CD8-positive, alpha-beta memory T cell (primary cell): ENCODE measurements around the gene KCNT1. TPM values are rescaled to one million over a fixed set of nuclear protein-coding genes. Genes with fewer than 3 reads are reported as not detected.

Source experiments
- CTCF ChIA-PET: fragments of 350-600 bp; sonication (Branson Sonifier 250); formaldehyde crosslinking; loops from one replicate; lab custom pipeline; 2021; ENCODE audit warnings: antibody characterized with exemption; lab: Charles Lee
- POLR2A ChIA-PET: fragments of 350-600 bp; sonication (Branson Sonifier 250); formaldehyde crosslinking; loops from one replicate; lab custom pipeline; 2021; ENCODE audit warnings: antibody characterized with exemption; lab: Charles Lee
- DNase-seq, 5 donors: peaks; one replicate each; pipeline versions ENCODE4 v3.0.0 to v3.0.0-alpha.2; 2020 to 2022; ENCODE audit warnings: mixed read lengths in 1 of 5
- H3K27ac ChIP-seq: one replicate; pipeline ENCODE4 v1.7.0; 2013; ENCODE audit warnings: low read depth, mild to moderate bottlenecking, low read length, moderate library complexity
- H3K27me3 ChIP-seq: 2 replicates; pipeline ENCODE4 v1.7.0; 2013; ENCODE audit warnings: low read length, mild to moderate bottlenecking; ENCODE audit not compliant: insufficient read depth, poor library complexity, severe bottlenecking
- H3K36me3 ChIP-seq: 2 replicates; pipeline ENCODE4 v1.7.0; 2013; ENCODE audit warnings: mild to moderate bottlenecking, low read length, moderate library complexity; ENCODE audit not compliant: insufficient read depth
- H3K4me1 ChIP-seq: 2 replicates; pipeline ENCODE4 v1.7.0; 2013; ENCODE audit warnings: mild to moderate bottlenecking, low read length, moderate library complexity; ENCODE audit not compliant: insufficient read depth
- H3K4me3 ChIP-seq: 2 replicates; pipeline ENCODE4 v1.7.0; 2013; ENCODE audit warnings: mild to moderate bottlenecking, low read length
- H3K9me3 ChIP-seq: 2 replicates; pipeline ENCODE4 v1.7.0; 2013; ENCODE audit warnings: mild to moderate bottlenecking, low read length
- H3K27ac Mint-ChIP-seq, 8 donors: one replicate each; pipeline ENCODE4 v1.8.0; 2020 to 2021; ENCODE audit warnings: mixed read lengths in 8 of 8, mild to moderate bottlenecking in 6 of 8, inconsistent platforms in 3 of 8, moderate library complexity in 3 of 8
- H3K27me3 Mint-ChIP-seq, 2 donors: one replicate each; pipeline ENCODE4 v1.8.0; 2020 to 2021; ENCODE audit warnings: mixed read lengths in 2 of 2, mild to moderate bottlenecking in 1 of 2, moderate library complexity in 1 of 2
- H3K36me3 Mint-ChIP-seq, 3 donors: one replicate each; pipeline ENCODE4 v1.8.0; 2020 to 2021; ENCODE audit warnings: mixed read lengths in 3 of 3, inconsistent platforms in 1 of 3, mild to moderate bottlenecking in 1 of 3
- H3K4me1 Mint-ChIP-seq, 3 donors: one replicate each; pipeline ENCODE4 v1.8.0; 2020 to 2021; ENCODE audit warnings: mixed read lengths in 3 of 3, inconsistent platforms in 1 of 3, mild to moderate bottlenecking in 1 of 3
- H3K4me3 Mint-ChIP-seq, 7 donors: one replicate each; pipeline ENCODE4 v1.8.0; 2020 to 2021; ENCODE audit warnings: mixed read lengths in 7 of 7, mild to moderate bottlenecking in 6 of 7, moderate library complexity in 4 of 7, inconsistent platforms in 2 of 7
- H3K9me3 Mint-ChIP-seq, 5 donors: one replicate each; pipeline ENCODE4 v1.8.0; 2020 to 2022; ENCODE audit warnings: mixed read lengths in 5 of 5, mild to moderate bottlenecking in 3 of 5, moderate library complexity in 2 of 5, inconsistent platforms in 1 of 5
- polyA plus RNA-seq: library from polyadenylated mRNA; unstranded; fragments of 300-500 nt; fragmentation: Illumina TruSeq; gene quantifications from one replicate; pipeline ENCODE4 v1.2.3, GENCODE V29; 2021
- total RNA-seq, 2 experiments: library from RNA; stranded (reverse); gene quantifications; one replicate each; pipeline ENCODE4 v1.2.3, GENCODE V29; 2021

Gene KCNT1
- not detected for total RNA-seq
- 0.16 TPM for polyA plus RNA-seq

DNA sequence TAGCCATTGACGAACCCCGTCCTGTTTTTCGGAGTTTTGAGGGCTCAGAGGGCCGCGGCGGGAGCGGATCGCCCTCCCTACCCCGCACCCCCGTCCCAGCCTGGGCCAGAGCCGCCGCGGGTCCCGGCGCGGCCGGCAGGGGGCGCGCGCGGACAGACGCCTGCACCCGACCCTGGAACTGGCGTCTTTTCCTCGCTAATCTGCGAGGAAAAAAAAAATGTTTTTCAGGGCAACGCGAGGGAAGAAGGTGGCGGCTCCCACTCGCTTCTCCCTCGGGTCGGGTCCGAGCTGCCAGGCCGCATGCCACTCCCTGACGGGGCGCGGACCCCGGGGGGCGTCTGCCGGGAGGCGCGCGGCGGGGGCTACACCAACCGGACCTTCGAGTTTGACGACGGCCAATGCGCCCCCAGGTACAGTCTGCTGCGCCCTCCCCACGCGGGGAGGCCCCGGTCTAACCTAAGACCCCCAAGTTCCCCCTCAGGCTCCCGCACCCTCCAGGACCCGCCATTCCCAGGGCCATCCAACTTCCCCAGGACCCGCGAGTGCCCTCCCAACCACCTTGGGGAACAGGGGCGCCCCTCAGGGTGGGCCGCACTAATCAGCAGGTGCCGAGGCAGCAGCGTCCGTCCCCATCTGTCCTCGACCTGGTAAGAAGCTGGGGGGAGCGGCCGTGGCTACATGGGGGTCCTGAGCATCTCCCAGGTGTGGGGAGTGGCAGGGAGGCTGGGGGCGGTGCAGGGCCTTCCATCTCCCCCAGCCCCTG, at the start of gene KCNT1:
TSS of gene KCNT1 (plus strand) at position 227 of the 763 bp plus-strand sequence. CDS start at position 301, 74 bp downstream.
- Histone ChIP-seq H3K4me3 (no peak within 1 kb of the TSS), H3K27me3 (peaks cover 10% of the 10 kb centered on the region), H3K27ac (no peak within 1 kb of the TSS), H3K9me3 (no peaks in the 10 kb centered on the region), H3K4me1 (no peaks in the 10 kb centered on the region), H3K36me3 (no peaks in the 10 kb centered on the region)
- Mint-ChIP-seq H3K27me3 (peaks cover 8 to 10% of the 10 kb centered on the region in 2 donors), H3K9me3 (no peaks in the 10 kb centered on the region), H3K36me3 (no peaks in the 10 kb centered on the region), H3K4me1 (no peaks in the 10 kb centered on the region), H3K27ac (no peak within 1 kb of the TSS), H3K4me3 (peak within 1 kb of the TSS in 1 of 7 donors; percentile 51)
- DNase-seq = peak in 3 of 5 donors; percentile 37 to 51 (median 50)
- CTCF ChIA-PET = no interaction called here
- POLR2A ChIA-PET = no interaction called here

DNA sequence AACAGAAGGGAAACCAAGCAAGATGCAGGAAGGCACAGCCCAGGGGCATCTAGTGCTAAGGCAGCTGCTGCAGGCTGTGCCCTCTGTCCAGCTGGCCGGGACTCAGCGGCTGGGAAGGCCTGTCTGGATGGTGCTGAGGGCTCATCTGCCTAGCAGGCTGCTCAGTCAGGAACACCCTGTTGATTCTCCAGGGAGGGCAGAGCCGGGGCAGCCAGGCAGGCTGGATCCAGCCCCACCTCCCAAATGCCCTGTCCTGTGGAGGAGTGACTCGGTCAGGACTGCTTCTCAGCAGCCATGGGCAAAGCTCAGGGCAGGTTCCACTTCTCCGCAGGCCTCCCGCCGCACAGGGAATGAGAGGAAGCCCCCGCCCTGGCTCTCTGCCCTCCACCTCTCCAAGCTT, 46.7 kb upstream of the KCNT1 start:
- Histone ChIP-seq H3K36me3 (no peaks in the 10 kb centered on the region), H3K27ac (no peak overlapping the region), H3K4me1 (no peaks in the 10 kb centered on the region), H3K27me3 (no peaks in the 10 kb centered on the region), H3K4me3 (no peak overlapping the region), H3K9me3 (no peaks in the 10 kb centered on the region)
- Mint-ChIP-seq H3K27ac (no peak overlapping the region), H3K27me3 (peaks cover 9 to 27% of the 10 kb centered on the region in 2 donors), H3K36me3 (no peaks in the 10 kb centered on the region), H3K4me3 (no peak overlapping the region), H3K4me1 (no peaks in the 10 kb centered on the region), H3K9me3 (peaks cover 0 to 4% (median 0%) of the 10 kb centered on the region in 5 donors)
- no peak for DNase-seq
- CTCF ChIA-PET = no interaction called here
- POLR2A ChIA-PET = no interaction called here

DNA sequence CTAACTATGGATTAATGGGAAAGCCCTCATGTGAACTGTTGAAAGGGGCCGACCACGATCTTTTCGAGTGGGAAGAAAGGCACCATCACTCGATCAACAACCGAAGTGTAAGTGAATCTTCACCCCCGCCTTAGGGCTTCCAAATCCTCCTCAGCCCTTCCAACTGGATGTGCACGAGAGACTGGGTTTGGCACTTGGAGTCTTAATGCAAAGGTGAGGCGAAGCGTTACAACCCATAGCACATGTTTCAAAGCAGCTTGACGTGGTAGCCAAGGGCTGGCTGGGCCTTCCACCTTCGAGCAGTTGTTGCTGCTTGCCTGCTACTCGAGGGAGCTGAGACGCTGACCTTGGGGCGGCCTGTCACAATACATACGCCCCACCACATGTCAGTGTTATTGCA, 44.6 kb upstream of the KCNT1 start:
- Histone ChIP-seq H3K4me1 (no peaks in the 10 kb centered on the region), H3K36me3 (no peaks in the 10 kb centered on the region), H3K27ac (no peak overlapping the region), H3K4me3 (no peak overlapping the region), H3K27me3 (no peaks in the 10 kb centered on the region), H3K9me3 (no peaks in the 10 kb centered on the region)
- H3K4me1 Mint-ChIP-seq = no peaks in the 10 kb centered on the region
- ChIA-PET CTCF (no interaction called here), POLR2A (no interaction called here)
- peaks cover 9 to 24% of the 10 kb centered on the region in 2 donors for H3K27me3 Mint-ChIP-seq
- DNase-seq = no peak
- H3K9me3 Mint-ChIP-seq = no peaks in the 10 kb centered on the region
- no peaks in the 10 kb centered on the region for H3K36me3 Mint-ChIP-seq
- H3K4me3 Mint-ChIP-seq = no peak overlapping the region
- H3K27ac Mint-ChIP-seq = no peak overlapping the region

DNA sequence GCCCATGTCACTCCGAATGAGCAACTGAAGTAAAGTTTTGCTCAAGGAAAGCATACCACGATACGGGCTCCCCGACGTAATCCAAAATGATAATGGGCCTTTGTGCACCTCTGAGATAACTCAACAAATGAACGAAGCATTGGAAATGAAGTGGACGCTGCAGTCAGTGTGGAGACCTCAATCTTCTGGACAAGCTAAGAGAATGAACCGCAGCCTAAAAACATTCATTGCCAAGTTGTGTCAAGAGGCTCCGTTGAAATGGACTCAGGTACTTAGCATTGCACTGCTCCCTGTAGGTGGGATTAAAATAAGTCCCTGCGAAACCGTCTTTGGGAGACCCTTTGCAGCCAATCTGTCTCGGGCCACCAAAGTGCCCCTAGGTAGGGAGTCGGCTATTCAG, 42.7 kb upstream of the KCNT1 start:
- Histone ChIP-seq H3K27ac (no peak overlapping the region), H3K36me3 (no peaks in the 10 kb centered on the region), H3K4me3 (no peak overlapping the region), H3K9me3 (no peaks in the 10 kb centered on the region), H3K27me3 (no peaks in the 10 kb centered on the region), H3K4me1 (no peaks in the 10 kb centered on the region)
- Mint-ChIP-seq H3K4me3 (no peak overlapping the region), H3K9me3 (no peaks in the 10 kb centered on the region), H3K36me3 (no peaks in the 10 kb centered on the region), H3K27ac (no peak overlapping the region), H3K27me3 (peaks cover 7 to 21% of the 10 kb centered on the region in 2 donors), H3K4me1 (no peaks in the 10 kb centered on the region)
- POLR2A ChIA-PET = no interaction called here
- CTCF ChIA-PET = no interaction called here
- no peak for DNase-seq

DNA sequence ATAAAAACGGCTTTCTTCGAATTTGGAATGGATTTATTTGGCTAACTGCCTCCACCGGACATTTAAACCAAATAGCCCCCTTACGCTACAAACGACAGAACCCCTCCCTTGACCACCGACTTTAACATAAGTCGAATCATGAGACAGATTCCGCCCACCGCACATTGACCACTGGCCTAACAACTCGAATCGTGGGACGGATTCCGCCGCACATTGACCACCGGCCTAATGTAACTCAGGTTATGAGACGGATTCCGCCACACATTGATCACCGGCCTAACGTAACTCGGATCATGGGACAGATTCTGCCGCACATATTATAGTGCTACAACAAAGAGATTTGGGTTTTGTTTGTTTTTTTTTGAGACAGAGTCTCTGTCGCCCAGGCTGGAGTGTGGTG, 41.6 kb upstream of the KCNT1 start:
- Mint-ChIP-seq H3K27me3 (peaks cover 2 to 12% of the 10 kb centered on the region in 2 donors), H3K27ac (peak overlapping the region in 1 of 8 donors; percentile 18), H3K36me3 (no peaks in the 10 kb centered on the region), H3K4me1 (no peaks in the 10 kb centered on the region), H3K4me3 (no peak overlapping the region), H3K9me3 (no peaks in the 10 kb centered on the region)
- CTCF ChIA-PET = no interaction called here
- no peak overlapping the region for H3K4me3 ChIP-seq
- no peaks in the 10 kb centered on the region for H3K27me3 ChIP-seq
- no peaks in the 10 kb centered on the region for H3K36me3 ChIP-seq
- DNase-seq = no peak
- no peaks in the 10 kb centered on the region for H3K9me3 ChIP-seq
- no peaks in the 10 kb centered on the region for H3K4me1 ChIP-seq
- POLR2A ChIA-PET = no interaction called here
- H3K27ac ChIP-seq = no peak overlapping the region

DNA sequence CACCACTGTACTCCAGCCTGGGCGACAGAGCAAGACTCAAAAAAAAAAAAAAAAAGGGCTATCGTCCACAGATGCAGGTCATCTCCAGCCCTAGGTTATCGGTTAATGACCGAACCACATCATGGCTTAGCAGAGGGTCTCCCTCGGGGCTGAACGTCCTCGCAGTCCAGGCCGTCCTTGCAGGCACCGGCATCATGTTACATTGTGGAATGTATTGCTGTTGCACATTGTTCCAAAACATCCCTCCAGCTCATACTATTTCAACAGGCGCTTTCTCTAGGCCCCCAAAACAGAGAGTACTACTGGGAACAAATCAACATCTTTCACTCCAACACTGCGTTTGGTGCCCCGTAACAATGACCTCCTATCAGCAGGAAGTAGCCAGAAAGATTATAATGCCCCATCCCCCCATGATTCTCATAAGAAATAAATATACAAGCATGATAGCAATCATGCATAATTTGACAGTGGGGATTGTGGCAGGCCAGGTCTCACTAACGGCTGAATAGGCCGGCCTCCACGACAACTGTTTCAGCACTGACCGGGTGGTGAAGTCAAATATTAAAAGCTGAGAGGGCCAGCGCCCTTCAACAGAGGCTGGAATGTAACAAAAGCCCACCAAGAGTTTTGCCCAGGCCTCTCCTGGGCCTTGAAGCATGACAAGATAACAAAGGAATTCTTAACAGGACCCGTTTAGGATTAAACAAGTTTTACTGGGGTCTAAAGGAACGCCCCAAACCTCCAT, 40.0 kb upstream of the KCNT1 start:
- Mint-ChIP-seq H3K36me3 (no peaks in the 10 kb centered on the region), H3K4me1 (no peaks in the 10 kb centered on the region), H3K27ac (no peak overlapping the region), H3K4me3 (no peak overlapping the region), H3K9me3 (no peaks in the 10 kb centered on the region), H3K27me3 (peaks cover 6 to 7% of the 10 kb centered on the region in 2 donors)
- no peaks in the 10 kb centered on the region for H3K4me1 ChIP-seq
- H3K27me3 ChIP-seq = no peaks in the 10 kb centered on the region
- H3K36me3 ChIP-seq = no peaks in the 10 kb centered on the region
- ChIA-PET CTCF (no interaction called here), POLR2A (no interaction called here)
- no peak overlapping the region for H3K4me3 ChIP-seq
- no peaks in the 10 kb centered on the region for H3K9me3 ChIP-seq
- no peak overlapping the region for H3K27ac ChIP-seq
- DNase-seq = no peak

DNA sequence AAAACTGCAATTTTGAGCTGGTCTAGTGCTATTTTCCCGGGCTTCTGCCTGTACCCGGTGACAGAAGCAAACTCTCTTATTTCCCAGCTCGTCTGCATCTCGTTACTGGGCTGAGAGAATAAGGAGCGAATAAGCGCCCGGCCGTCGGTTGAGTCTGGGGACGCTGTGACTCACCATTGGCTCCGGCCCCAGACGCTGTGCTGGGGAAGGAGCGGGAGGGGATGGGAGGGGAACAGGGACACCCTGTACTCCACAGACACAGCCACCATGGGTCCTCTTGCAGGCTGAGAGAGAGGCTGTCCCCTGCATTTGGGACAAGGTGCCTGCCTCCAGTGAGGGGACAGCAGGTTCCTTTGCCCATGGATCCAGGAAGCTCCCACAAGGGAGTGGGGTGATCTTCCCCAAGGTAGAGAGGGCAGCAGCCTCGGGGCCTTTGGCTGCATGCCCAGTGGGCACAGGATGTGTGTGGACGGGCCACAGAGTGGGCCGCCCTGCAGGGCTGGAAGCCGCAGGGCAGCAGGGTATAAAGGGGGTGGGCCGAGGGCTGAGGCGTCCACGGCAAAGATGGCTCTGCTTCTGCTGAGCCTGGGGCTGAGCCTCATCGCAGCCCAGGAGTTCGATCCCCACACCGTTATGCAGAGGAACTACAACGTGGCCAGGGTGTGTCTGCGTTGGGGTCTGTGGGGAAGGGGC, 39.1 kb upstream of the KCNT1 start, which contains the start of gene LCN9:
TSS of gene LCN9 (plus strand) at position 552 of the 693 bp plus-strand sequence. CDS start at position 565, 13 bp downstream.
- Mint-ChIP-seq H3K36me3 (no peaks in the 10 kb centered on the region), H3K27ac (no peak within 1 kb of the TSS), H3K4me3 (no peak within 1 kb of the TSS), H3K4me1 (no peaks in the 10 kb centered on the region), H3K9me3 (no peaks in the 10 kb centered on the region), H3K27me3 (peaks cover 4 to 7% of the 10 kb centered on the region in 2 donors)
- no peak within 1 kb of the TSS for H3K4me3 ChIP-seq
- ChIA-PET CTCF (no interaction called here), POLR2A (no interaction called here)
- H3K4me1 ChIP-seq = no peaks in the 10 kb centered on the region
- no peak for DNase-seq
- H3K27ac ChIP-seq = no peak within 1 kb of the TSS
- no peaks in the 10 kb centered on the region for H3K9me3 ChIP-seq
- H3K36me3 ChIP-seq = no peaks in the 10 kb centered on the region
- H3K27me3 ChIP-seq = no peaks in the 10 kb centered on the region

DNA sequence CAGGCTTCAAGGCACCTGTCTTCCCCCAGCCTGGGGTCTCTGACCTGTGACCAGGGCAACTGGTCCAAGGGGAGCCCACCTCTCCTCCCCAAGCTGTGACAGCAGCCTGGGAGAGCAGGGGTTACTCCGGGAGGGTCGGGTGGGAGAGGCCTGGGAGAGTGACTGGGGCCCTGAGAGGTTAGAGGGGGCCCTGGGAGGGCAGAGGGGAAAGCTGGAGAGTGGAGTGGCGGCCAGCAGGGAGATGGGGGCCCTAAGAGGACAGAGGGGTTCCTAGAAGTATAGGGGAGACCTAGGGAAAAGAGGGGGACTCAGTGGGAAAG, 38.6 kb upstream of the KCNT1 start:
- ChIA-PET CTCF (no interaction called here), POLR2A (no interaction called here)
- Mint-ChIP-seq H3K4me1 (no peaks in the 10 kb centered on the region), H3K9me3 (peaks cover 0 to 2% (median 0%) of the 10 kb centered on the region in 5 donors), H3K36me3 (no peaks in the 10 kb centered on the region), H3K27me3 (peaks cover 4 to 7% of the 10 kb centered on the region in 2 donors), H3K27ac (no peak overlapping the region), H3K4me3 (no peak overlapping the region)
- no peaks in the 10 kb centered on the region for H3K36me3 ChIP-seq
- no peak overlapping the region for H3K27ac ChIP-seq
- H3K9me3 ChIP-seq = no peaks in the 10 kb centered on the region
- no peak for DNase-seq
- no peak overlapping the region for H3K4me3 ChIP-seq
- H3K27me3 ChIP-seq = no peaks in the 10 kb centered on the region
- no peaks in the 10 kb centered on the region for H3K4me1 ChIP-seq
